Measurements from ENCODE around the gene SRP72. TPM values are rescaled to one million over a fixed set of nuclear protein-coding genes. Genes with fewer than 3 reads are reported as not detected.

The SRP72 gene, protein sequence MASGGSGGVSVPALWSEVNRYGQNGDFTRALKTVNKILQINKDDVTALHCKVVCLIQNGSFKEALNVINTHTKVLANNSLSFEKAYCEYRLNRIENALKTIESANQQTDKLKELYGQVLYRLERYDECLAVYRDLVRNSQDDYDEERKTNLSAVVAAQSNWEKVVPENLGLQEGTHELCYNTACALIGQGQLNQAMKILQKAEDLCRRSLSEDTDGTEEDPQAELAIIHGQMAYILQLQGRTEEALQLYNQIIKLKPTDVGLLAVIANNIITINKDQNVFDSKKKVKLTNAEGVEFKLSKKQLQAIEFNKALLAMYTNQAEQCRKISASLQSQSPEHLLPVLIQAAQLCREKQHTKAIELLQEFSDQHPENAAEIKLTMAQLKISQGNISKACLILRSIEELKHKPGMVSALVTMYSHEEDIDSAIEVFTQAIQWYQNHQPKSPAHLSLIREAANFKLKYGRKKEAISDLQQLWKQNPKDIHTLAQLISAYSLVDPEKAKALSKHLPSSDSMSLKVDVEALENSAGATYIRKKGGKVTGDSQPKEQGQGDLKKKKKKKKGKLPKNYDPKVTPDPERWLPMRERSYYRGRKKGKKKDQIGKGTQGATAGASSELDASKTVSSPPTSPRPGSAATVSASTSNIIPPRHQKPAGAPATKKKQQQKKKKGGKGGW
- total RNA-seq (2012; rRNA removed) (123 and 197 TPM in 2 replicates), polyA plus RNA-seq (2012; rRNA removed) (72.7 and 73.8 TPM in 2 replicates), Bru-seq, nascent RNA (percentile 89 among the genes with signal in this experiment), BruChase-seq, experiment 1, labeled RNA remaining after a 6-hour chase (percentile 90 among the genes with signal in this experiment), BruChase-seq, experiment 2, labeled RNA remaining after a 2-hour chase (percentile 84 among the genes with signal in this experiment)
- polyA plus RNA-seq (2012; cell fraction: cytosol; rRNA removed) = 16.4 and 27.1 TPM in 2 replicates
- polyA plus RNA-seq (2012; cell fraction: nucleus; rRNA removed; ENCODE audit: low replicate concordance) = 18.5 and 94.6 TPM in 2 replicates
- long read RNA-seq, full-length matches to known transcripts = 28 of 111 reads
- long read RNA-seq, partial matches to known transcripts = 80 of 111 reads
- long read RNA-seq, other reads (novel, unspliced or antisense) = 3 of 111 reads

DNA sequence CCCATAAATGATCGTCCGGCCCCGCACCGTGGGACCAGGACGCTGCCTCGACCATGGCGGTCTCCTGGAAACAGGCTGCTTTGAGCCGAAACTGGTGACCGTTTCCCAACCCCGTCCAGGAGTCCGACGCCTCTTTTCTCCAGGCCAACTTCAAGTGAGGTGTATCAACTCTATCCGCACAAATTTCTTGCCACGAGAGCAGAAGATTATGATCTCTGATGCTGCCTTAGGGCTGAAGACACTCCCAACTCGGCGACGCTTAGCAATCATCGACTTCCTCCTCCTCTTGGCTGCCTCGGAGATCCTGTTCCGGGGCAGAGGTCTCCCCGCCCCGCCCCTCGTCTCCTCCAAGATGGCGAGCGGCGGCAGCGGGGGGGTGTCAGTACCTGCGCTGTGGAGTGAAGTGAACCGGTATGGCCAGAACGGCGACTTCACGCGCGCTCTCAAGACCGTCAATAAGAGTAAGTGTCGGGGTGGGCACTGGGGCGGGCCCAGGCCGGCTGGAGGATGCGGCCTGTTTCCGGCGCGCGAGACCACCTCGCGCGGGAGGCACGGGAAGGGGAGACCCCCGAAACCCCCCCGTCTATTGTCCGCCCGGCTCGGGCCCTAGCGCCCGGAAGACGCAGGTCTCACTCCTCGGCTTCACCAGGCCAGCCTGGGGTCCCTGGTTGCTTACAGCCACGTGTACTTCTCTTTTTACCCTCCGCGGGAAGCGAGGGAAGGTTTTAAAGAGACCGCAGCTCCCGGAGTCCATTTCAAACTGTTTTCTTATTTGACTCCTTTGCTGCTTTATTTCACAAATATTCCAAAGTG is at the start of gene SRP72:
Gene SRP72, plus strand, starts transcription at position 334 of the 813 bp plus-strand sequence. Its CDS starts 19 bp downstream, at position 353.
- H3K4me3 ChIP-seq (ENCODE audit: insufficient read depth, low read depth, low read length) = peak within 1 kb of the TSS; percentile 98
- H3K9ac ChIP-seq (ENCODE audit: low read depth, low read length) = peak within 1 kb of the TSS; percentile 100
- peak within 1 kb of the TSS; percentile 66 for H2AK9ac ChIP-seq (replicated peaks; ENCODE audit: low read depth, low read length, poor library complexity)
- peak within 1 kb of the TSS; percentile 79 for H3K14ac ChIP-seq (replicated peaks; ENCODE audit: low read depth, low read length)
- peak within 1 kb of the TSS; percentile 84 for H2AFZ ChIP-seq (replicated peaks; ENCODE audit: low read length, poor library complexity)
- peaks cover 25 to 46% of the 10 kb centered on the region in 2 experiments; a peak in 3 of 4 replicates for H3K79me1 ChIP-seq (ENCODE audit: low read depth in 1 of 2, low read length in 2 of 2)
- DNase-seq = peak; percentile 85
- H3K36me3 ChIP-seq (ENCODE audit: control insufficient read depth, insufficient read depth, low read length) = peaks cover 9% of the 10 kb centered on the region
- peak within 1 kb of the TSS; percentile 99 for H3K27ac ChIP-seq (ENCODE audit: insufficient read depth, low read length)
- H4K8ac ChIP-seq (ENCODE audit: low read depth in 2 of 2, low read length in 2 of 2) = peak within 1 kb of the TSS; percentile 95 to 96
- no peaks in the 10 kb centered on the region for H3K9me3 ChIP-seq (ENCODE audit: control insufficient read depth, insufficient read depth, low read length)
- intact Hi-C loops (cut with micrococcal nuclease) (loop anchor here (2.0 kb wide), 1 partner anchor 31 kb away; the partner anchor contains the start of gene PAICS), in situ Hi-C loops (cut with MboI; ENCODE audit: low sequenced_read_pairs) (no loop called here), dilution Hi-C loops (cut with HindIII; ENCODE audit: low sequenced_read_pairs, unreplicated experiment) (no loop called here)
- no TSS peak for BruUV-seq (replicated peaks)
- H3K4me2 ChIP-seq (ENCODE audit: low read depth, low read length) = peak within 1 kb of the TSS; percentile 87
- 1% methylated on average over 13 of the region's 62 CpGs; no CpG with 5 or more reads in 1 of the 2 experiments for WGBS, 2 experiments (ENCODE audit: extremely low coverage in 2 of 2, insufficient read length in 1 of 2)
- peak within 1 kb of the TSS; percentile 91 for H3K56ac ChIP-seq (ENCODE audit: extremely low read depth, insufficient read depth, low read length)
- peak within 1 kb of the TSS; percentile 94 for H3K23ac ChIP-seq (ENCODE audit: low read depth, low read length)
- H3K9me1 ChIP-seq (ENCODE audit: insufficient read depth, low read length) = peaks cover 10% of the 10 kb centered on the region; the same call in 1 of the 2 replicates
- H2BK15ac ChIP-seq (ENCODE audit: low read depth, low read length) = peak within 1 kb of the TSS; percentile 16; the same call in 2 of the 3 replicates
- peaks cover 6% of the 10 kb centered on the region for H3K4me1 ChIP-seq (ENCODE audit: control insufficient read depth, insufficient read depth, low read length)
- peak within 1 kb of the TSS; percentile 76 for H4K91ac ChIP-seq (ENCODE audit: insufficient read depth, low read depth, low read length)
- POLR2A ChIA-PET (ENCODE audit: unreplicated experiment) = interaction anchor here (1.5 kb wide), 1 partner anchor 32 kb away, joined by 6 read pairs; the partner anchor contains the start of genes PAICS and PPAT
- no peaks in the 10 kb centered on the region for H3K27me3 ChIP-seq (ENCODE audit: control insufficient read depth, insufficient read depth, low read length)
- H2BK120ac ChIP-seq (ENCODE audit: low read depth, low read length) = peak within 1 kb of the TSS; percentile 21; the same call in 1 of the 2 replicates
- H3K18ac ChIP-seq (ENCODE audit: low read depth, low read length) = peak within 1 kb of the TSS; percentile 96
- peak within 1 kb of the TSS; percentile 55 for H2AK5ac ChIP-seq (ENCODE audit: low read depth, low read length)
- ATAC-seq (ENCODE audit: low read depth) = peak; percentile 91
- H4K5ac ChIP-seq (ENCODE audit: low read depth, low read length) = peak within 1 kb of the TSS; percentile 99
- CTCF ChIA-PET = interaction anchor here (0.7 kb wide), 1 partner anchor 26 kb away, joined by 3 read pairs; no protein-coding TSS in a partner anchor
- H2BK20ac ChIP-seq (ENCODE audit: low read depth, low read length) = no peak within 1 kb of the TSS
- peaks cover 9% of the 10 kb centered on the region; the same call in 1 of the 2 replicates for H4K20me1 ChIP-seq (ENCODE audit: insufficient read depth, low read length)
- peak within 1 kb of the TSS; percentile 86 for H3K4ac ChIP-seq (ENCODE audit: low read depth, low read length)
- peak within 1 kb of the TSS; percentile 95 for H2BK5ac ChIP-seq (ENCODE audit: low read depth, low read length, poor library complexity, severe bottlenecking)
- no peak for TF ChIP-seq RCOR1 (IDR thresholded peaks at IDR 0.05; ENCODE audit: insufficient replicate concordance, low read length)
- TF ChIP-seq MXI1 (IDR thresholded peaks at IDR 0.05; ENCODE audit: borderline replicate concordance, low read depth, low read length) = peak; percentile 79; the same call in 1 of the 2 replicates
- peak; percentile 86 for TF ChIP-seq CHD1 (IDR thresholded peaks at IDR 0.05; ENCODE audit: low read depth, low read length)
- TF ChIP-seq NFE2L2 (IDR thresholded peaks at IDR 0.05; ENCODE audit: low read depth, low read length) = no peak; the same call in 1 of the 2 replicates
- no peak for TF ChIP-seq FOS (IDR thresholded peaks at IDR 0.05; ENCODE audit: low read depth, low read length)
- peak; percentile 95 for TF ChIP-seq POLR2A (IDR thresholded peaks at IDR 0.05; ENCODE audit: low read depth, low read length)
- TF ChIP-seq SMC3 (IDR thresholded peaks at IDR 0.05; ENCODE audit: low read depth, low read length) = no peak
- peak; percentile 77; the same call in 1 of the 2 replicates for TF ChIP-seq MAZ (IDR thresholded peaks at IDR 0.05; ENCODE audit: borderline replicate concordance, low read depth, low read length)
- no peak for TF ChIP-seq MAFK (IDR thresholded peaks at IDR 0.05; ENCODE audit: low read depth, low read length)
- TF ChIP-seq, protein P1, sequence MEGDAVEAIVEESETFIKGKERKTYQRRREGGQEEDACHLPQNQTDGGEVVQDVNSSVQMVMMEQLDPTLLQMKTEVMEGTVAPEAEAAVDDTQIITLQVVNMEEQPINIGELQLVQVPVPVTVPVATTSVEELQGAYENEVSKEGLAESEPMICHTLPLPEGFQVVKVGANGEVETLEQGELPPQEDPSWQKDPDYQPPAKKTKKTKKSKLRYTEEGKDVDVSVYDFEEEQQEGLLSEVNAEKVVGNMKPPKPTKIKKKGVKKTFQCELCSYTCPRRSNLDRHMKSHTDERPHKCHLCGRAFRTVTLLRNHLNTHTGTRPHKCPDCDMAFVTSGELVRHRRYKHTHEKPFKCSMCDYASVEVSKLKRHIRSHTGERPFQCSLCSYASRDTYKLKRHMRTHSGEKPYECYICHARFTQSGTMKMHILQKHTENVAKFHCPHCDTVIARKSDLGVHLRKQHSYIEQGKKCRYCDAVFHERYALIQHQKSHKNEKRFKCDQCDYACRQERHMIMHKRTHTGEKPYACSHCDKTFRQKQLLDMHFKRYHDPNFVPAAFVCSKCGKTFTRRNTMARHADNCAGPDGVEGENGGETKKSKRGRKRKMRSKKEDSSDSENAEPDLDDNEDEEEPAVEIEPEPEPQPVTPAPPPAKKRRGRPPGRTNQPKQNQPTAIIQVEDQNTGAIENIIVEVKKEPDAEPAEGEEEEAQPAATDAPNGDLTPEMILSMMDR (conservative IDR thresholded peaks at IDR 0.05; ENCODE audit: low read depth, low read length) = no peak

Measured in IMR-90 (cell line).